B cell (primary cell): Measurements from ENCODE around the gene BOK. TPM values are rescaled to one million over a fixed set of nuclear protein-coding genes. Genes with fewer than 3 reads are reported as not detected.

Source experiments
- ATAC-seq: fragments of 200-7000 bp; cut with Tn5 transposase; one replicate; pipeline ENCODE4 v1.10.0; 2021; ENCODE audit warnings: low read depth, mild to moderate bottlenecking, moderate number of reproducible peaks, moderate library complexity
- CTCF ChIA-PET: fragments of 350-600 bp; sonication (Branson Sonifier 250); formaldehyde crosslinking; loops from one replicate; lab custom pipeline; 2021; ENCODE audit warnings: antibody characterized with exemption, inconsistent platforms; lab: Charles Lee
- POLR2A ChIA-PET: fragments of 350-600 bp; sonication (Branson Sonifier 250); formaldehyde crosslinking; loops from one replicate; lab custom pipeline; 2021; ENCODE audit warnings: antibody characterized with exemption; lab: Charles Lee
- DNase-seq: peaks from one replicate; pipeline ENCODE4 v3.0.0; 2013
- H2AFZ ChIP-seq: 2 replicates; pipeline ENCODE4 v1.6.1; 2012; ENCODE audit warnings: mild to moderate bottlenecking, low read depth, low read length; ENCODE audit not compliant: insufficient read depth, poor library complexity, severe bottlenecking
- H3K27ac ChIP-seq, 2 donors: 1 replicate in 1 of 2; 2 replicates in 1 of 2; pipeline ENCODE4 v1.5.1; 2012 to 2013; ENCODE audit warnings: low read length in 2 of 2, mild to moderate bottlenecking in 2 of 2, moderate library complexity in 1 of 2
- H3K27me3 ChIP-seq, 4 experiments: fragments of 200-600 bp in 1 of 4; sonication (generic) in 1 of 4; replicated peaks in 1 of 4; 1 replicate in 2 of 4; 2 replicates in 2 of 4; pipeline versions ENCODE4 v1.6.1 to v1.7.0; 2013 to 2016; ENCODE audit warnings: low read length in 3 of 4, mild to moderate bottlenecking in 2 of 4, mixed read lengths in 1 of 4, moderate library complexity in 1 of 4; ENCODE audit not compliant: insufficient read depth in 4 of 4, control insufficient read depth in 3 of 4; ENCODE audit errors: control extremely low read depth in 1 of 4
- H3K36me3 ChIP-seq, 2 experiments: replicated peaks in 1 of 2; 1 replicate in 1 of 2; 2 replicates in 1 of 2; pipeline versions ENCODE4 v1.6.1 to v1.7.1; 2013; ENCODE audit warnings: low read length in 1 of 2; ENCODE audit not compliant: insufficient read depth in 2 of 2, control insufficient read depth in 1 of 2; ENCODE audit errors: control extremely low read depth in 1 of 2, extremely low read depth in 1 of 2
- H3K4me1 ChIP-seq, 2 donors: fragments of 200-600 bp in 1 of 2; sonication (generic) in 1 of 2; 1 replicate in 1 of 2; 2 replicates in 1 of 2; pipeline versions ENCODE4 v1.5.1 to v1.6.1; 2013 to 2017; ENCODE audit warnings: low read length in 2 of 2; ENCODE audit not compliant: control insufficient read depth in 2 of 2, insufficient read depth in 2 of 2
- H3K4me2 ChIP-seq: replicated peaks from 2 replicates; pipeline ENCODE3; 2012; ENCODE audit warnings: mild to moderate bottlenecking, low read depth, low read length; ENCODE audit not compliant: poor library complexity, severe bottlenecking
- H3K4me3 ChIP-seq, 5 experiments: fragments of 200-600 bp in 1 of 5; sonication (generic) in 1 of 5; 1 replicate in 3 of 5; 2 replicates in 2 of 5; pipeline versions ENCODE4 v1.5.1 to v1.7.0; 2011 to 2016; ENCODE audit warnings: low read length in 4 of 5, mild to moderate bottlenecking in 4 of 5, low read depth in 2 of 5, control low read depth in 1 of 5, moderate library complexity in 1 of 5; ENCODE audit not compliant: insufficient read depth in 1 of 5; ENCODE audit errors: control extremely low read depth in 1 of 5, extremely low read depth in 1 of 5
- H3K79me2 ChIP-seq: fragments of 200-600 bp; sonication (generic); one replicate; pipeline ENCODE4 v1.6.0; 2016; ENCODE audit warnings: low read length; ENCODE audit not compliant: control insufficient read depth, insufficient read depth
- H3K9ac ChIP-seq: fragments of 200-600 bp; sonication (generic); 2 replicates; pipeline ENCODE4 v1.6.1; 2017; ENCODE audit warnings: mild to moderate bottlenecking, low read length, moderate library complexity
- H3K9me3 ChIP-seq, 3 donors: one replicate each; pipeline versions ENCODE4 v1.6.1 to v1.7.1; 2013; ENCODE audit warnings: low read length in 2 of 3; ENCODE audit not compliant: control insufficient read depth in 2 of 3, insufficient read depth in 1 of 3; ENCODE audit errors: control extremely low read depth in 1 of 3
- H4K20me1 ChIP-seq: 2 replicates; pipeline ENCODE4 v1.6.0; 2012; ENCODE audit warnings: mild to moderate bottlenecking, low read length; ENCODE audit not compliant: insufficient read depth, control insufficient read depth, poor library complexity, severe bottlenecking
- H3K27ac Mint-ChIP-seq: one replicate; pipeline ENCODE4 v1.8.0; 2021; ENCODE audit warnings: mixed read lengths
- H3K27me3 Mint-ChIP-seq: one replicate; pipeline ENCODE4 v1.8.0; 2021; ENCODE audit warnings: mixed read lengths
- H3K4me1 Mint-ChIP-seq: one replicate; pipeline ENCODE4 v1.8.0; 2021; ENCODE audit warnings: mixed read lengths
- H3K4me3 Mint-ChIP-seq: one replicate; pipeline ENCODE4 v1.8.0; 2021; ENCODE audit warnings: mixed read lengths
- H3K9me3 Mint-ChIP-seq: one replicate; pipeline ENCODE4 v1.8.0; 2022; ENCODE audit warnings: mixed read lengths; ENCODE audit not compliant: insufficient read depth
- CTCF ChIP-seq: fragments of 200-600 bp; IDR thresholded peaks from one replicate; pipeline ENCODE4 v1.8.0; 2022; ENCODE audit warnings: antibody characterized with exemption, mild to moderate bottlenecking
- EZH2 ChIP-seq: IDR thresholded peaks from 2 replicates; pipeline ENCODE4 v1.6.1; 2012; ENCODE audit warnings: borderline replicate concordance, low read depth, mild to moderate bottlenecking, moderate library complexity, low read length; ENCODE audit not compliant: insufficient read depth, poor library complexity, severe bottlenecking
- WGBS: methylation state at CpG from one replicate; pipeline ENCODE4 v1.1.5; 2013; ENCODE audit warnings: missing lambda C conversion rate; ENCODE audit not compliant: insufficient coverage; 5-methylcytosine and 5-hydroxymethylcytosine counted together
- intact Hi-C: fragments of 100-400 bp; cut with micrococcal nuclease; formaldehyde crosslinking; loops from one replicate; pipeline ENCODE4 v1.10.0; 2022
- polyA plus RNA-seq: library from polyadenylated mRNA; depleted of rRNA; stranded (reverse); fragments of >200 nt; gene quantifications from 2 replicates; pipeline ENCODE4 v1.2.3, GENCODE V29; 2012
- total RNA-seq, 2 donors: library from RNA; stranded (reverse); fragments of 120-200 nt in 1 of 2; gene quantifications; 1 replicate in 1 of 2; 2 replicates in 1 of 2; pipeline versions ENCODE4 v1.2.3 to v1.2.4, GENCODE V29; 2013 to 2022

BOK gene
- total and polyA plus RNA-seq, 2 donors (not counting 1 experiment from before 2014, with no cell fraction given): 0.10 to 0.22 TPM

DNA sequence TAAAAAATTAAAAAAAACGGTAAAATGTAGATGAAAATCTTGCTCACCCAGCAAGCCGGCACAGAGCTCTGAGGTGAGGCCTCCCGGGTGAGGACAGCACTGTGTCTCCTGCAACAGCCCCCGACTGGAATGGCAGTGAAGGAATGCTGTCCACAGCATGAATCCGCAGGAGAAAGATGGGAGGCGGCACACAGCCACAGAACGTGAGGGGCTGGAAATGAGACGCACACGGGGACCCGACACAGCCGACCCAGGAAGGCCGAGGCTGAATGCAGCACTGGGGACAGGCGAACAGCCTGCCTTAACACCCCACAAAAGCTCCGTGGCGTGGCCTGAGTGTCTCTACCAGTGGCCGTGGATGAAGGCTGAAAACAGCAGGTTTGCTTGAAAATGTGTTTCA is 34.7 kb downstream of the BOK start:
- no peaks in the 10 kb centered on the region for H3K27me3 Mint-ChIP-seq
- Histone ChIP-seq H3K9me3 (peaks cover 0 to 3% (median 0%) of the 10 kb centered on the region in 3 donors), H2AFZ (no peak overlapping the region), H3K4me2 (no peak overlapping the region), H3K4me3 (no peak overlapping the region), H3K36me3 (peaks cover 0 to 10% of the 10 kb centered on the region in 2 experiments), H3K27me3 (no peaks in the 10 kb centered on the region), H4K20me1 (no peaks in the 10 kb centered on the region), H3K79me2 (no peaks in the 10 kb centered on the region), H3K4me1 (no peaks in the 10 kb centered on the region), H3K27ac (no peak overlapping the region), H3K9ac (no peak overlapping the region)
- CTCF ChIA-PET: no interaction called here
- intact Hi-C loops: no loop called here
- POLR2A ChIA-PET: no interaction called here
- TF ChIP-seq EZH2 (no peak), CTCF (no peak)
- H3K4me3 Mint-ChIP-seq: no peak overlapping the region
- WGBS: 98% methylated on average over 14 of the region's 16 CpGs
- H3K9me3 Mint-ChIP-seq: peaks cover 2% of the 10 kb centered on the region
- ATAC-seq (no peak), DNase-seq (no peak)
- no peak overlapping the region for H3K27ac Mint-ChIP-seq
- H3K4me1 Mint-ChIP-seq: no peaks in the 10 kb centered on the region

DNA sequence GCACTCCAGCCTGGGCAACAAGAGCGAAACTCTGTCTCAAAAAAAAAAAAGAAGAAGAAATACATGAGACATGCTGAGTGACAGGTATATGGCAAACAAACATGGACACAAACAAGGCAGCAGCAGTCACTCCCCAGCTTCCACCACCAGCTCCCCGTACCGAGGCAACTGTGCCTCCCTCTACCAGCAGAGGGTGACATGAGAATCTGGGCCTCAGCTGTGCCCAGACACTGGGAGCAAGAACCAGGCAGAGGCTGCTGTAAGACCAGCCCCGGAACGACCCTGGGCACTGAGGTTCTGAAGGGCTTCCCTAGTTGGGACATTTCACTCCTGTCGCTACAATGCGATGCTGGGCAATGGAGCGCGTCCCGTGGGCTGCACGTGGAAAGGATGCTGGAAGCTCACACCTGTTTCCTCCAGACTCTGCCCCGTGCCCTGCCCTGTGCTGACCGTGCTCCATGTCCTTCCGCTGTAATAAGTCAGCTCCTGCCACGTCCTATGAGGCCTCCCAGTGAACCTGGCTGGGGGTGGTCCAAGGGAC is 37.1 kb downstream of the BOK start:
- H3K4me3 ChIP-seq: no peak overlapping the region
- H4K20me1 ChIP-seq: no peaks in the 10 kb centered on the region
- no peak for DNase-seq
- intact Hi-C loops: no loop called here
- H3K36me3 ChIP-seq: peaks cover 0 to 7% of the 10 kb centered on the region in 2 experiments
- ChIA-PET POLR2A (no interaction called here), CTCF (interaction anchor here (0.6 kb wide), 1 partner anchor 80 kb away, joined by 3 read pairs; no protein-coding TSS in a partner anchor)
- no peaks in the 10 kb centered on the region for H3K79me2 ChIP-seq
- Mint-ChIP-seq H3K4me1 (no peaks in the 10 kb centered on the region), H3K27ac (no peak overlapping the region), H3K9me3 (no peaks in the 10 kb centered on the region), H3K4me3 (no peak overlapping the region), H3K27me3 (no peaks in the 10 kb centered on the region)
- ATAC-seq: no peak
- 91% methylated on average over 14 of the region's 15 CpGs for WGBS
- no peaks in the 10 kb centered on the region for H3K4me1 ChIP-seq
- no peak overlapping the region for H3K4me2 ChIP-seq
- no peak for TF ChIP-seq EZH2
- no peak for TF ChIP-seq CTCF
- no peak overlapping the region for H2AFZ ChIP-seq
- no peaks in the 10 kb centered on the region for H3K9me3 ChIP-seq
- H3K27ac ChIP-seq: no peak overlapping the region
- no peaks in the 10 kb centered on the region for H3K27me3 ChIP-seq
- H3K9ac ChIP-seq: no peak overlapping the region
